Smooth muscle cell (in vitro differentiated cells): ENCODE data around the gene CERS6. TPM values are rescaled to one million over a fixed set of nuclear protein-coding genes. Genes with fewer than 3 reads are reported as not detected.

ENCODE experiments used
- DNase-seq: peaks from one replicate; lab custom pipeline; 2025; ENCODE audit not compliant: unreplicated experiment; lab: John Stamatoyannopoulos, UW
- H2AFZ ChIP-seq: fragments of 200-600 bp; sonication (generic); 2 replicates; pipeline ENCODE4 v1.6.0; 2016; ENCODE audit warnings: antibody characterized with exemption, low read depth, mild to moderate bottlenecking
- H3F3A ChIP-seq: fragments of 200-600 bp; sonication (generic); 2 replicates; pipeline ENCODE4 v1.6.0; 2017; ENCODE audit warnings: antibody characterized with exemption, low read depth
- H3K27ac ChIP-seq: fragments of 200-600 bp; sonication (generic); 2 replicates; pipeline ENCODE4 v1.5.1; 2016; ENCODE audit warnings: low read depth, mild to moderate bottlenecking
- H3K27me3 ChIP-seq: fragments of 200-600 bp; sonication (generic); 2 replicates; pipeline ENCODE4 v1.6.1; 2016; ENCODE audit warnings: low read depth, mild to moderate bottlenecking
- H3K36me3 ChIP-seq: fragments of 200-600 bp; sonication (generic); 2 replicates; pipeline ENCODE4 v1.5.1; 2016; ENCODE audit warnings: low read depth
- H3K4me1 ChIP-seq: fragments of 200-600 bp; sonication (generic); 2 replicates; pipeline ENCODE4 v1.5.1; 2016; ENCODE audit warnings: low read depth
- H3K4me2 ChIP-seq: fragments of 200-600 bp; sonication (generic); 2 replicates; pipeline ENCODE4 v1.6.0; 2016; ENCODE audit warnings: mild to moderate bottlenecking
- H3K4me3 ChIP-seq: fragments of 200-600 bp; sonication (generic); 2 replicates; pipeline ENCODE4 v1.5.1; 2016; ENCODE audit warnings: mild to moderate bottlenecking
- H3K79me2 ChIP-seq: fragments of 200-600 bp; sonication (generic); 2 replicates; pipeline ENCODE4 v1.6.0; 2016; ENCODE audit warnings: low read depth, mild to moderate bottlenecking
- H3K9ac ChIP-seq: fragments of 200-600 bp; sonication (generic); 2 replicates; pipeline ENCODE4 v1.6.0; 2016; ENCODE audit warnings: low read depth
- H3K9me3 ChIP-seq: fragments of 200-600 bp; sonication (generic); replicated peaks from 2 replicates; pipeline ENCODE4 v1.5.1; 2016; ENCODE audit warnings: low read depth
- H4K20me1 ChIP-seq: fragments of 200-600 bp; sonication (generic); 2 replicates; pipeline ENCODE4 v1.6.0; 2016; ENCODE audit warnings: low read depth
- CTCF ChIP-seq: fragments of 200-600 bp; sonication (generic); IDR thresholded peaks from 2 replicates; pipeline ENCODE4 v1.5.1; 2017; ENCODE audit warnings: borderline replicate concordance, mild to moderate bottlenecking, antibody characterized with exemption; ENCODE audit not compliant: insufficient read depth, poor library complexity, severe bottlenecking
- WGBS: methylation state at CpG from one replicate; pipeline ENCODE4 v1.1.7; 2016; ENCODE audit warnings: low lambda C conversion rate; 5-methylcytosine and 5-hydroxymethylcytosine counted together
- polyA plus RNA-seq: library from polyadenylated mRNA; unstranded; fragments of >200 nt; fragmentation: Nextera tagmentation; extraction: Ambion mirVana; gene quantifications from 2 replicates; pipeline ENCODE4 v1.2.1, GENCODE V29; 2016
- total RNA-seq: library from RNA; depleted of rRNA; stranded (reverse); fragments of >200 nt; gene quantifications from 2 replicates; pipeline ENCODE4 v1.2.3, GENCODE V29; 2014

CERS6 gene
- total and polyA plus RNA-seq, 2 experiments from 2014 or later, result 9.2 to 26.6 TPM

- TF ChIP-seq CTCF, result no peak
- peaks cover 21% of the 10 kb centered on the region for H3F3A ChIP-seq
- no peaks in the 10 kb centered on the region for H3K27me3 ChIP-seq
- no peaks in the 10 kb centered on the region for H3K9me3 ChIP-seq
- H3K4me2 ChIP-seq, result peak overlapping the region; percentile 82
- H3K9ac ChIP-seq, result peak overlapping the region; percentile 19
- H3K27ac ChIP-seq, result peak overlapping the region; percentile 90
- 38% methylated on average over 17 of the region's 17 CpGs for WGBS
- peaks cover 3% of the 10 kb centered on the region for H3K79me2 ChIP-seq
- no peaks in the 10 kb centered on the region for H3K36me3 ChIP-seq
- DNase-seq, result no peak
- no peak overlapping the region for H2AFZ ChIP-seq
- no peaks in the 10 kb centered on the region for H4K20me1 ChIP-seq
- peaks cover 27% of the 10 kb centered on the region for H3K4me1 ChIP-seq
- H3K4me3 ChIP-seq, result peak overlapping the region; percentile 34
These were observed 229.8 kb downstream of the CERS6 start for GRCh38 chr2:168685600-168686451.

- Histone ChIP-seq H3K79me2 (peaks cover 3% of the 10 kb centered on the region), H3K9me3 (no peaks in the 10 kb centered on the region), H3K27ac (peak overlapping the region; percentile 90), H3K27me3 (no peaks in the 10 kb centered on the region), H3K9ac (peak overlapping the region; percentile 19), H2AFZ (no peak overlapping the region), H3K36me3 (no peaks in the 10 kb centered on the region), H4K20me1 (no peaks in the 10 kb centered on the region), H3K4me2 (peak overlapping the region; percentile 82), H3F3A (peaks cover 21% of the 10 kb centered on the region), H3K4me3 (peak overlapping the region; percentile 34), H3K4me1 (peaks cover 27% of the 10 kb centered on the region)
- 57% methylated on average over 4 of the region's 4 CpGs for WGBS
- no peak for DNase-seq
- no peak for TF ChIP-seq CTCF
These were observed 230.6 kb downstream of the CERS6 start for GRCh38 chr2:168686452-168687191.

GRCh38 chr2:168687314-168687713 lies 231.2 kb downstream of the CERS6 start:
- peak; percentile 11 for TF ChIP-seq CTCF
- H3K36me3 ChIP-seq, result no peaks in the 10 kb centered on the region
- no peaks in the 10 kb centered on the region for H3K27me3 ChIP-seq
- peak overlapping the region; percentile 90 for H3K27ac ChIP-seq
- peaks cover 27% of the 10 kb centered on the region for H3K4me1 ChIP-seq
- H2AFZ ChIP-seq, result no peak overlapping the region
- WGBS, result 44% methylated on average over 3 of the region's 3 CpGs
- H3K9me3 ChIP-seq, result no peaks in the 10 kb centered on the region
- H4K20me1 ChIP-seq, result no peaks in the 10 kb centered on the region
- no peak for DNase-seq
- H3K79me2 ChIP-seq, result no peaks in the 10 kb centered on the region
- no peak overlapping the region for H3K9ac ChIP-seq
- peaks cover 21% of the 10 kb centered on the region for H3F3A ChIP-seq
- no peak overlapping the region for H3K4me3 ChIP-seq
- H3K4me2 ChIP-seq, result peak overlapping the region; percentile 82
